Measurements from ENCODE around the gene SLX9. TPM values are rescaled to one million over a fixed set of nuclear protein-coding genes. Genes with fewer than 3 reads are reported as not detected.

Gene SLX9
- total and polyA plus RNA-seq, 4 donors: 7.0 to 25.7 (median 18.7) TPM

DNA sequence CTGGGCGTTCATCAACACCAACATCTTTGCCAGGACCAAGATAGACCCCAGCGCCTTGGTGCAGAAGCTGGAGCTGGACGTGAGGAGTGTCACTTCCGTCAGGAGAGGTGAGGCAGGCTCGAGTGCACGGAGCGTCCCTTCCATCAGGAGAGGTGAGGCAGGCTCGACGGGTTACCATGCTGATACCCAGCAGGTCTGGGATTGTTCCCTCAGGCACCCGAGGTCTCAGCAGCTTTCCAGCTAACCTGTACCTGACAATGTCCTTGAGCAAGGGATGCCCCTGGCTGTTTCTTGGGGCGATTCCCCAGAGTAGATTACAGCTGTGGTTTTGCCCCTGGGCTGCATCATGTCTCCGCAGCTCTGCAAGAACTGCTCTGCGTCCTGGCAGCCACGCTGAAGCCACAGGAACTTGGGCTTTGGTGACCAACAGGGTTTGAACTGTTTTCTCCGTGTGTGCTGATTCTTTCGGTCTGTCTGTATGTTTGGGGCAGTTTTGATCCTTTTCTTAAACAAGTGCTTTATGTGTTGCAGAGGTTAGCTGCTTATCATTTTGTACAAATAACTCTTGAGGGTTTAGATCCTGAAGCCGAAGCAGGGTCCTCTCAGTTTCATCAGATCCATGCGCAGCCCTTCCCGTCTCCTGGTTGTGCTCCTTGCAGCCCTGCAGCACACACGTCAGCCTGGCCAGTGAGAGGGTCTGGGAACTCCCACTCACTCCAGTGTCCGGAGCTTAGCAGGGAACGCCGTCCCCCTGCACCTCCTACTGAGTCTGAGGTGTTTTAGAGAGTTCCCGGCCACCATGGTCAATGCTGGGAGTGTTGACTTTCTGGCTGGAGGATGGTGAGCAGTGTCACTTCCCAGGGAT lies 4.1 kb downstream of the SLX9 start:
- Histone ChIP-seq H3K4me1 (ENCODE audit: control insufficient read depth, insufficient read depth, low read length) (peaks cover 15% of the 10 kb centered on the region), H3K9me3 (ENCODE audit: control insufficient read depth, insufficient read depth, low read length) (no peaks in the 10 kb centered on the region), H3K36me3 (ENCODE audit: control insufficient read depth, insufficient read depth, low read length) (peaks cover 68% of the 10 kb centered on the region), H3K27ac (ENCODE audit: low read depth, low read length) (no peak overlapping the region), H3K4me3 (ENCODE audit: low read depth, low read length) (no peak overlapping the region), H3K27me3 (ENCODE audit: control insufficient read depth, insufficient read depth, low read length) (no peaks in the 10 kb centered on the region)
- no peak for DNase-seq (ENCODE audit: low read depth in 4 of 6, low spot score in 6 of 6)
- WGBS (ENCODE audit: insufficient coverage): 96% methylated on average over 20 of the region's 24 CpGs

DNA sequence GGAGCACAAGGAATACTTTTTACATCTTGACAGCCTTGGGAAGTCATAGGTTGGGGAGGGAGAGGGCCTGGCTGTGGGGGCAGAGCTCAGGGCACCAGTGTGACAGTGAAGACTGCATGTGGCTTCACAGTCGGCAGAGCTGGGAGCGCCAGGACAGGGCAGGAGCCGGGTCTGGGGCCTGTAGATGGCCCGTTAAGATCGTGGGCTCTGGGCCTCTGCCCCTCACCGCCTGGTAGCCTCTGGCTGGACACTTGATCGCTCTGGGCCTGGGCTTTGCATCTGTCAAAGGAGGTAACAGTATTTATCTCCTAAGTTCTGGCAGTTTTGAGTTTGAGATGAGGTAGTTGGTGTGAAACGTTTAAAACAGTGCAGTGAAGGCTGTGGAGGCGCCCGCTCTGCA lies 4.8 kb downstream of the SLX9 start:
- WGBS (ENCODE audit: insufficient coverage): 94% methylated on average over 10 of the region's 10 CpGs
- DNase-seq (ENCODE audit: low read depth in 4 of 6, low spot score in 6 of 6): no peak
- peaks cover 10% of the 10 kb centered on the region for H3K4me1 ChIP-seq (ENCODE audit: control insufficient read depth, insufficient read depth, low read length)
- peaks cover 75% of the 10 kb centered on the region for H3K36me3 ChIP-seq (ENCODE audit: control insufficient read depth, insufficient read depth, low read length)
- no peaks in the 10 kb centered on the region for H3K27me3 ChIP-seq (ENCODE audit: control insufficient read depth, insufficient read depth, low read length)
- no peak overlapping the region for H3K4me3 ChIP-seq (ENCODE audit: low read depth, low read length)
- no peak overlapping the region for H3K27ac ChIP-seq (ENCODE audit: low read depth, low read length)
- no peaks in the 10 kb centered on the region for H3K9me3 ChIP-seq (ENCODE audit: control insufficient read depth, insufficient read depth, low read length)

DNA sequence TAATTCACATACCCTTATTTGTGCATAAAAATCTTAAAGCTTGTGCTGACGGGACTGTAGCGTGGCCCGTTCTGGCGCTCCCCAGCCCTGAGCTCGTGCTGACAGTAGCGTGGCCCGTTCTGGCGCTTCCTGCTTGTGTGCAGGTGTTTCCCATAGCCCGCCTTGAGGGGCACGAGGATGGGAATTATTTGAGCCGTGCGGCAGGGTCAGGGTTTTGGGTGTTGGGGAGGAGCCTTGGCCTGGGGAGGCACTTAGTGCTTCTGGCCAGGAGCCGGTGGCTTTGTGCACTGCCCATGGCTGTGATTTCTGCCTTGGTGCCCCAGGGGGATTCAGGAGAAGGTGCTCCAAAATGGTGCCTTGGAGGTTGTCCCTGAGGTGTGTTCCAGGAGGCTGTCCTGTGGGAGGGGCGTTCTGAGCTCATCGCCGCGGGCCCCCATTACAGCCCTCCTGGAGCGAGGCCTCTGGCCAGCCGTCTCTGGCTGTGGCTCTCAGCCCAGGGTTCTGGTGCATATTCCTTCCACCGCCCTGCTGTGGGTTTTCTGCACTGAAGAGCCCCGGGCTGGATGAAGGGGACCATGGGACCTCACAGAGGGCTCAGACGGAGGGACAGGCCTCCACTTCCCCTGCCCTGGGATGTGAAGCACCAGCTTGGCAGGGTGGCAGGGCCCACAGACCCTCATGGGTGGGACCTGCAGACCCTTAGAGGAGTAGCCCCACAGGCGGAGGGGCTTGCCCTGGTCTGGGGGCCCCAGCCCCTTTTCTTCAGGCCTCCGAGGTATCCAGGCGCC lies 6.6 kb downstream of the SLX9 start:
- peaks cover 90% of the 10 kb centered on the region for H3K36me3 ChIP-seq (ENCODE audit: control insufficient read depth, insufficient read depth, low read length)
- no peak overlapping the region for H3K4me3 ChIP-seq (ENCODE audit: low read depth, low read length)
- no peak overlapping the region for H3K27ac ChIP-seq (ENCODE audit: low read depth, low read length)
- no peaks in the 10 kb centered on the region for H3K9me3 ChIP-seq (ENCODE audit: control insufficient read depth, insufficient read depth, low read length)
- H3K27me3 ChIP-seq (ENCODE audit: control insufficient read depth, insufficient read depth, low read length): no peaks in the 10 kb centered on the region
- DNase-seq (ENCODE audit: low read depth in 4 of 6, low spot score in 6 of 6): no peak
- WGBS (ENCODE audit: insufficient coverage): 92% methylated on average over 25 of the region's 25 CpGs
- peaks cover 12% of the 10 kb centered on the region for H3K4me1 ChIP-seq (ENCODE audit: control insufficient read depth, insufficient read depth, low read length)

DNA sequence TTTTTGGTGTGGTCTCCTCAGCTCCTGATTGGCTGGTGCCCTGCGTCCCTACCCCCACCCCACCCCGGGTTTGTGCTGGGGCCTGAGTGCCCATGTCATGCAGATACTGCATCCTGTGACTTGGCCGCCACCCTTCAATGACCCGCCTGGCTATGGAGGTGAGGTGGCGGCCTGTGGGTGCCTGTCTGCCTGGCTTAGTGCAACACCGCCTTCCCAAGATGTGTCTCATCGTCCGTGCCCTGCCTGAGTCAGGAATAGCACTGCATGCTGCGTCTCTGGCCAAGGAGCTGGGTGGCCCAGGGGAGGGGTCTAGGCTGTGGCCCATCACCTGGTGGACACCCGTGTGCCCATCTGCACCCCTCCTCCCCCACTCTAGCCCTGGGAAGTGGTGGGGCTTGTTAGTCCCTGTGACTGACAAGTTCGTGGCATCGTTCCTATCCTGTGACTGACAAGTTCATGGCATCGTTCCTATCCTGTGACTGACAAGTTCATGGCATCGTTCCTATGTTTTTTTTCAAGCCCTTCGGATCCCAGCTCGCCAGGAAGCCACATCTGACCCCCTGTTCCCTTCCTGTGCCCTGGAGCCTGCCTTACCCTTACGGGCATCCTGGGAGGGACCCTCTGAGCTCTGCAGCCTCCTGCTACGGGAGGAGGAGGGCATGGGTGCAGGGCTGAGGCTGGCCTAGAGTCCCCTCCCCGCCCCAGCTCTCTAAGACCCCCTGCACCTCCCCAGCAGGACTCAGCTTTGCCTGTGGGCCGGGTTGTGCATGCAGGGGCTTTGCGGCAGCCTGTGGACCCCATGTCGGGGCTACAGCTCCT lies 7.5 kb downstream of the SLX9 start:
- H3K4me1 ChIP-seq (ENCODE audit: control insufficient read depth, insufficient read depth, low read length): peaks cover 8% of the 10 kb centered on the region
- H3K27me3 ChIP-seq (ENCODE audit: control insufficient read depth, insufficient read depth, low read length): no peaks in the 10 kb centered on the region
- no peak overlapping the region for H3K27ac ChIP-seq (ENCODE audit: low read depth, low read length)
- peaks cover 88% of the 10 kb centered on the region for H3K36me3 ChIP-seq (ENCODE audit: control insufficient read depth, insufficient read depth, low read length)
- H3K4me3 ChIP-seq (ENCODE audit: low read depth, low read length): no peak overlapping the region
- 94% methylated on average over 21 of the region's 22 CpGs for WGBS (ENCODE audit: insufficient coverage)
- H3K9me3 ChIP-seq (ENCODE audit: control insufficient read depth, insufficient read depth, low read length): no peaks in the 10 kb centered on the region
- DNase-seq (ENCODE audit: low read depth in 4 of 6, low spot score in 6 of 6): peak in 1 of 6 donors; percentile 47

DNA sequence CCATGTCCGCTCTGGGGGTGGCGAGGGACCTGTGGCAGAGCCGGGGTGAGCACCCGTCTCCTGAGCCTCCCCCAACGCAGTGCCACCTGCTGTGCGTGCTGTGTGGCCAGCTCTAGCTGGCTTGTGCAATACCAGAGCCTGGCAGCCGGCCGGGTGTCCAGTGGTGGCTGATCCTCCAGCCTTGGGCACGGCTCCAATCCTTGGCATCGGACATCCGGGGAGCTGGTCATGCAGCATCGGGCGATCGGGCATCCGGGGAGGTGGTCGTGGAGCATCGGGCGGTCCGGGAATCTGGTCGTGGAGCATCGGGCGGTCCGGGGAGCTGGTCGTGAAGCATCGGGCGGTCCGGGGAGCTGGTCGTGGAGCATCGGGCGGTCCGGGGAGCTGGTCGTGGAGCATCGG lies 8.1 kb downstream of the SLX9 start:
- WGBS (ENCODE audit: insufficient coverage): 92% methylated on average over 33 of the region's 33 CpGs
- Histone ChIP-seq H3K27me3 (ENCODE audit: control insufficient read depth, insufficient read depth, low read length) (no peaks in the 10 kb centered on the region), H3K36me3 (ENCODE audit: control insufficient read depth, insufficient read depth, low read length) (peaks cover 93% of the 10 kb centered on the region), H3K4me3 (ENCODE audit: low read depth, low read length) (no peak overlapping the region), H3K27ac (ENCODE audit: low read depth, low read length) (no peak overlapping the region), H3K9me3 (ENCODE audit: control insufficient read depth, insufficient read depth, low read length) (no peaks in the 10 kb centered on the region), H3K4me1 (ENCODE audit: control insufficient read depth, insufficient read depth, low read length) (peaks cover 11% of the 10 kb centered on the region)
- DNase-seq (ENCODE audit: low read depth in 4 of 6, low spot score in 6 of 6): no peak

DNA sequence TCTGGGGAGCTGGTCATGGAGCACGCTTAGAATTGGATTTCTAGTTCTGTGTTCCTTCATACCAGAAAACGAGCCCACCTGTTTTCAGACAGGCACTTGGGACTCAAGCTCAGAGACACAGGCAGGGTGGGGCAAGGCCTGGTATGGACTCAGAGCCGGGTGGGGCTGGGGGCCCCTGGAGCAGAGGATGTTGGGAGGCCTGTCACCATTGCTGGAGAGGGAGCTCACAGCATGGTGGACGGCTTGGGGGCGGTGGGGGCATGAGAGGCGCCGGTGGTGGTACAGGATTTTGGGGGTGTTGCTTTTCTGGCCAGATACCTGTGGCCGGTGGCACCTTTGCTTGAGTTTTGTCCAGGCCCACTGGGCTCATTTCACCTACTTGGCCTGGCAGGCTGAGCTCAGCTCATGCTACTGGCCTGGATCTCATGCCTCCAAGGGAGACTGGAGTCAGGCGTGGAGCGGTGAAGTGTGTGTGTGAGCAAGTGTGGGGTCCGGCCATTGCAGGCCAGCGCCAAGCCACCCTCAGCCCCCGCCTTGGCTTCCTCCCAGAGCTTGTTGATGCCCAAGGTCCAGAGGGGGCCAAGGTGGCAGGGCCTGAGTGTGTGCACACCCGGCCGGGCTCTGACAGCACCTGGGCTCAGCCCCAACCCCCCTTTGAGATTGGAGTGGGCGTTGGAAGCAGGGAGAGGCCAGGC lies 8.7 kb downstream of the SLX9 start:
- H3K36me3 ChIP-seq (ENCODE audit: control insufficient read depth, insufficient read depth, low read length): peaks cover 93% of the 10 kb centered on the region
- H3K27me3 ChIP-seq (ENCODE audit: control insufficient read depth, insufficient read depth, low read length): no peaks in the 10 kb centered on the region
- H3K4me1 ChIP-seq (ENCODE audit: control insufficient read depth, insufficient read depth, low read length): peaks cover 11% of the 10 kb centered on the region
- no peak overlapping the region for H3K27ac ChIP-seq (ENCODE audit: low read depth, low read length)
- H3K9me3 ChIP-seq (ENCODE audit: control insufficient read depth, insufficient read depth, low read length): no peaks in the 10 kb centered on the region
- H3K4me3 ChIP-seq (ENCODE audit: low read depth, low read length): no peak overlapping the region
- 94% methylated on average over 15 of the region's 16 CpGs for WGBS (ENCODE audit: insufficient coverage)
- DNase-seq (ENCODE audit: low read depth in 4 of 6, low spot score in 6 of 6): no peak

DNA sequence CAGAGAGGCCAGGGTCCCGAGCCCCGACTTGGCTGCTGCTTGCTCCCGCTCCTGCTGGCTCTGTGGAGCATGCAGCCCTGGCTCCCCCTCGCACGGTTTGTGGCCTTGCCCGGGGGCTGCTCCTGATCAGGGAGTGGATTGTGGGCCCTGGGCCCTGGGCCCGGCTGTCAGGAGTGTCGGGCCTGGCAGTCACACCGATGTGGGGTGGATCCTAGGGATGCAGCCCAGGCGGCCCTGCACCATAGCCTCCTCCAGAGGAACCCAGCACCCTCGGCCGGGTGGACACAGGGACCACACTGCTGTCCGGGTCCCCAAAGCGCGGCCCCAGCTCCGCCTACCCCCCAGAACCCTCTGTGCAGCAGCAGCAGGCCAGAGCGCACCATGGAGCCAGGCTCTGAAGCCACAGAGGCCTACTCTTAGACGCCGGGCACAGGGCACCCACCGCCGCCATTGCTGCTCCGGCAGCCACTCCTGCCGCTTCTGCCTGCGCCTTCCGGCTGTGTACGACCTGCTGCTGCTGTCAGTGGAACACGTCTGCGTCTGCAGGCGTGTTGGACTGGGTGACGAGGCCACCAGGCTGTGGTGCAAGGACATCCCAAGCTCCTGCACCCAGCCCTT lies 9.4 kb downstream of the SLX9 start:
- no peak overlapping the region for H3K4me3 ChIP-seq (ENCODE audit: low read depth, low read length)
- H3K27ac ChIP-seq (ENCODE audit: low read depth, low read length): no peak overlapping the region

DNA sequence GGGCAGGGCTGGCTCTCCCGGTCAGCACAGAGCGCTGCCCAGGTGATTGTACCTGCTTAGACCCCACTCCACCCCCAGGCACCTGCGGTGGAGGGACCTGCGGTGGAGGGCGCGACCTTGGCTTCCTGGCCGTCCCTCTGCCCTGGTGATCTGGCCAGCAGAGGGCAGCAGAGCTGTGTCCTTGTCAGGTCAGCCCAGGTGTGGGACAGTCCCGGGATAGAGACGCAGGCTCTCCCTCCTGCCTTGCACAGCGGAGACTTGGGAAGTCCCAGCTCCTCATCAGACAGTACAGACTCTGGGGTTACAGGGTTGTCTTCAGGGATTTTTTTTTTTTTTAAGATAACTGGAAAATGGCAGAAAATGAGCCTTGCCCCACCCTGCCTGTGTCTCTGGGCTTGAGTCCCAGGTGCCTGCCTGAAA lies 10.0 kb downstream of the SLX9 start:
- Histone ChIP-seq H3K4me3 (ENCODE audit: low read depth, low read length) (no peak overlapping the region), H3K4me1 (ENCODE audit: control insufficient read depth, insufficient read depth, low read length) (peaks cover 18% of the 10 kb centered on the region), H3K27me3 (ENCODE audit: control insufficient read depth, insufficient read depth, low read length) (no peaks in the 10 kb centered on the region), H3K27ac (ENCODE audit: low read depth, low read length) (no peak overlapping the region), H3K9me3 (ENCODE audit: control insufficient read depth, insufficient read depth, low read length) (no peaks in the 10 kb centered on the region), H3K36me3 (ENCODE audit: control insufficient read depth, insufficient read depth, low read length) (peaks cover 93% of the 10 kb centered on the region)
- DNase-seq (ENCODE audit: low read depth in 4 of 6, low spot score in 6 of 6): peak in 2 of 6 donors; percentile 76 to 79
- WGBS (ENCODE audit: insufficient coverage): 18% methylated on average over 9 of the region's 10 CpGs

More for the DNA sequence above, 9.4 kb downstream of the SLX9 start:
- 85% methylated on average over 30 of the region's 30 CpGs for WGBS (ENCODE audit: insufficient coverage)
- Histone ChIP-seq H3K4me1 (ENCODE audit: control insufficient read depth, insufficient read depth, low read length) (peaks cover 13% of the 10 kb centered on the region), H3K27me3 (ENCODE audit: control insufficient read depth, insufficient read depth, low read length) (no peaks in the 10 kb centered on the region), H3K9me3 (ENCODE audit: control insufficient read depth, insufficient read depth, low read length) (no peaks in the 10 kb centered on the region), H3K36me3 (ENCODE audit: control insufficient read depth, insufficient read depth, low read length) (peaks cover 93% of the 10 kb centered on the region)
- DNase-seq (ENCODE audit: low read depth in 4 of 6, low spot score in 6 of 6): no peak

Measured in spinal cord (tissue), 10 donors.